ENCODE results near the gene BMPR2. TPM values are rescaled to one million over a fixed set of nuclear protein-coding genes. Genes with fewer than 3 reads are reported as not detected.

Gene BMPR2
- total RNA-seq, 1 experiment from 2014 or later, result 10.0 TPM

DNA sequence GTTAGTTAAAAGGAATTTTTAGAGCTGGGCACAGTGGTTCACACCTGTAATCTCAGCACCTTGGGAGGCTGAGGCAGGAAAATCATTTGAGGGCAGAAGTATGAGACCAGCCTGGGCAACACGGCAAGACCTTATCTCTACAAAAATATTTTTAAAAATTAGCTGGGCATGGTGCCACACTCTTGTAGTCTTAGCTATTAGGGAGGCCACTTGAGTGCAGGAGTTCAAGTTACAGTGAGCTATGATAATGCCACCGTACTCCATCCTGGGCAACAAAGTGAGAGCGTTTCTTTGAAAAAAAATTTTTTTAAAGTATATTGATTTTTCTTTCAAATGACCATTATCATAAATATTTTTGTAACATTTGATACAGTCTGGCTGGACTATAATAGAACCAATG, 165.0 kb downstream of the BMPR2 start:
- Histone ChIP-seq H3K4me2 (ENCODE audit: low read length) (no peak overlapping the region), H3K4me3 (ENCODE audit: low read length) (no peak overlapping the region), H4K20me1 (ENCODE audit: low read length) (no peaks in the 10 kb centered on the region), H3K27ac (ENCODE audit: low read length) (no peak overlapping the region), H3K27me3 (ENCODE audit: low read length) (no peaks in the 10 kb centered on the region), H3K9me3 (ENCODE audit: low read length) (no peaks in the 10 kb centered on the region), H3K4me1 (ENCODE audit: insufficient read depth, low read length) (no peaks in the 10 kb centered on the region), H3K79me2 (ENCODE audit: low read length) (no peaks in the 10 kb centered on the region), H3K9me2 (replicated peaks; ENCODE audit: low read length) (no peaks in the 10 kb centered on the region), H3K9ac (ENCODE audit: low read length) (no peak overlapping the region), H3F3A (ENCODE audit: low read length, unreplicated experiment) (peaks cover 5% of the 10 kb centered on the region), H2AFZ (ENCODE audit: low read length) (no peak overlapping the region), H3K36me3 (ENCODE audit: low read depth, low read length) (no peaks in the 10 kb centered on the region)
- CTCF ChIA-PET, result no interaction called here
- no peak for ATAC-seq
- no TSS peak for BruUV-seq (replicated peaks)
- POLR2A ChIA-PET (ENCODE audit: unreplicated experiment), result no interaction called here
- TF ChIP-seq CTCF (conservative IDR thresholded peaks at IDR 0.05; ENCODE audit: low read depth, low read length) (no peak), EZH2 (IDR thresholded peaks at IDR 0.05; ENCODE audit: low read length, unreplicated experiment) (no peak), EZH2phosphoT487 (IDR thresholded peaks at IDR 0.05; ENCODE audit: borderline replicate concordance, low read length) (no peak)
- intact Hi-C loops (cut with micrococcal nuclease), result no loop called here
- no peak for DNase-seq

GRCh38 chr2:202542142-202542541, 166.0 kb downstream of the BMPR2 start:
- H4K20me1 ChIP-seq (ENCODE audit: low read length), result no peaks in the 10 kb centered on the region
- DNase-seq (no peak), ATAC-seq (no peak)
- TF ChIP-seq EZH2 (IDR thresholded peaks at IDR 0.05; ENCODE audit: low read length, unreplicated experiment) (no peak), CTCF (conservative IDR thresholded peaks at IDR 0.05; ENCODE audit: low read depth, low read length) (no peak), EZH2phosphoT487 (IDR thresholded peaks at IDR 0.05; ENCODE audit: borderline replicate concordance, low read length) (no peak)
- peaks cover 5% of the 10 kb centered on the region for H3F3A ChIP-seq (ENCODE audit: low read length, unreplicated experiment)
- H3K4me3 ChIP-seq (ENCODE audit: low read length), result no peak overlapping the region
- no peaks in the 10 kb centered on the region for H3K9me3 ChIP-seq (ENCODE audit: low read length)
- H3K27ac ChIP-seq (ENCODE audit: low read length), result no peak overlapping the region
- H3K9ac ChIP-seq (ENCODE audit: low read length), result no peak overlapping the region
- ChIA-PET CTCF (no interaction called here), POLR2A (ENCODE audit: unreplicated experiment) (no interaction called here)
- no peaks in the 10 kb centered on the region for H3K9me2 ChIP-seq (replicated peaks; ENCODE audit: low read length)
- intact Hi-C loops (cut with micrococcal nuclease), result no loop called here
- H3K4me2 ChIP-seq (ENCODE audit: low read length), result no peak overlapping the region
- H3K4me1 ChIP-seq (ENCODE audit: insufficient read depth, low read length), result no peaks in the 10 kb centered on the region
- no TSS peak for BruUV-seq (replicated peaks)
- no peaks in the 10 kb centered on the region for H3K79me2 ChIP-seq (ENCODE audit: low read length)
- H3K27me3 ChIP-seq (ENCODE audit: low read length), result no peaks in the 10 kb centered on the region
- H2AFZ ChIP-seq (ENCODE audit: low read length), result no peak overlapping the region
- no peaks in the 10 kb centered on the region for H3K36me3 ChIP-seq (ENCODE audit: low read depth, low read length)

DNA sequence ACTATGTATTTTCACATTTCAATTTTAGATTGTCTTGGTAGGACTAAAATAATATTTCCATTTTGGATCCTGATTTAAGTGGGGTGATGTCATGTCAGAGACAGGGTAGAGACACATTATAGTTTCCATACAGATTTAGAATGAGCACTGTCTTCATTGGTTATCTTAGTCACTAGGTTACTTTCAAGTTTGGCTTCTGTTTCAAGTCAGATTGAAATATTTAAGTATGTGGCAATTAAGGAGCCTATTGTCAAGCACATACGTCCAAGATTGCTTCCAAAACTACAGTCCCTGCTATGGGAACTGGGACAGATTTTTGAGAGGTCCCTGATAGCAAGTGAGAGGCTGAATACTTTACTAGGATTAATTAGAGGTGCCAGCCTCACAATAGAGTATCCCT, 169.4 kb downstream of the BMPR2 start:
- intact Hi-C loops (cut with micrococcal nuclease), result no loop called here
- BruUV-seq (replicated peaks), result no TSS peak
- DNase-seq (no peak), ATAC-seq (no peak)
- no peak overlapping the region for H2AFZ ChIP-seq (ENCODE audit: low read length)
- no peak overlapping the region for H3K4me2 ChIP-seq (ENCODE audit: low read length)
- H4K20me1 ChIP-seq (ENCODE audit: low read length), result no peaks in the 10 kb centered on the region
- H3K4me1 ChIP-seq (ENCODE audit: insufficient read depth, low read length), result no peaks in the 10 kb centered on the region
- no peaks in the 10 kb centered on the region for H3K9me2 ChIP-seq (replicated peaks; ENCODE audit: low read length)
- no peaks in the 10 kb centered on the region for H3K27me3 ChIP-seq (ENCODE audit: low read length)
- H3K9me3 ChIP-seq (ENCODE audit: low read length), result no peaks in the 10 kb centered on the region
- TF ChIP-seq EZH2phosphoT487 (IDR thresholded peaks at IDR 0.05; ENCODE audit: borderline replicate concordance, low read length) (no peak), CTCF (conservative IDR thresholded peaks at IDR 0.05; ENCODE audit: low read depth, low read length) (no peak), EZH2 (IDR thresholded peaks at IDR 0.05; ENCODE audit: low read length, unreplicated experiment) (no peak)
- CTCF ChIA-PET, result no interaction called here
- H3K79me2 ChIP-seq (ENCODE audit: low read length), result no peaks in the 10 kb centered on the region
- POLR2A ChIA-PET (ENCODE audit: unreplicated experiment), result no interaction called here
- no peak overlapping the region for H3K4me3 ChIP-seq (ENCODE audit: low read length)
- H3F3A ChIP-seq (ENCODE audit: low read length, unreplicated experiment), result peaks cover 5% of the 10 kb centered on the region
- H3K36me3 ChIP-seq (ENCODE audit: low read depth, low read length), result no peaks in the 10 kb centered on the region
- H3K27ac ChIP-seq (ENCODE audit: low read length), result no peak overlapping the region
- H3K9ac ChIP-seq (ENCODE audit: low read length), result no peak overlapping the region

Data from PC-3 (cell line).